Tibial nerve (tissue), 4 donors: Measurements from ENCODE around the gene GPC3.

Experiments used
- EP300 ChIP-seq, 2 donors: sonication (generic); formaldehyde crosslinking; IDR thresholded peaks; one replicate each; pipeline ENCODE4 v1.6.1; 2017; ENCODE audit warnings: antibody characterized with exemption in 2 of 2, mild to moderate bottlenecking in 1 of 2
- POLR2A ChIP-seq, 2 donors: fragments of 450-650 bp; IDR thresholded peaks; one replicate each; pipeline ENCODE4 v1.6.1; 2017; ENCODE audit warnings: antibody characterized with exemption in 2 of 2, mild to moderate bottlenecking in 2 of 2, moderate library complexity in 2 of 2
- TF ChIP-seq, protein P1 (sequence below), 5 experiments: fragments of 200-600 bp in 3 of 5; fragments of 450-650 bp in 2 of 5; sonication (generic) in 3 of 5; IDR thresholded peaks; one replicate each; pipeline ENCODE4 v1.5.1; 2016 to 2019; ENCODE audit warnings: antibody characterized with exemption in 5 of 5, mild to moderate bottlenecking in 3 of 5, moderate library complexity in 2 of 5

DNA sequence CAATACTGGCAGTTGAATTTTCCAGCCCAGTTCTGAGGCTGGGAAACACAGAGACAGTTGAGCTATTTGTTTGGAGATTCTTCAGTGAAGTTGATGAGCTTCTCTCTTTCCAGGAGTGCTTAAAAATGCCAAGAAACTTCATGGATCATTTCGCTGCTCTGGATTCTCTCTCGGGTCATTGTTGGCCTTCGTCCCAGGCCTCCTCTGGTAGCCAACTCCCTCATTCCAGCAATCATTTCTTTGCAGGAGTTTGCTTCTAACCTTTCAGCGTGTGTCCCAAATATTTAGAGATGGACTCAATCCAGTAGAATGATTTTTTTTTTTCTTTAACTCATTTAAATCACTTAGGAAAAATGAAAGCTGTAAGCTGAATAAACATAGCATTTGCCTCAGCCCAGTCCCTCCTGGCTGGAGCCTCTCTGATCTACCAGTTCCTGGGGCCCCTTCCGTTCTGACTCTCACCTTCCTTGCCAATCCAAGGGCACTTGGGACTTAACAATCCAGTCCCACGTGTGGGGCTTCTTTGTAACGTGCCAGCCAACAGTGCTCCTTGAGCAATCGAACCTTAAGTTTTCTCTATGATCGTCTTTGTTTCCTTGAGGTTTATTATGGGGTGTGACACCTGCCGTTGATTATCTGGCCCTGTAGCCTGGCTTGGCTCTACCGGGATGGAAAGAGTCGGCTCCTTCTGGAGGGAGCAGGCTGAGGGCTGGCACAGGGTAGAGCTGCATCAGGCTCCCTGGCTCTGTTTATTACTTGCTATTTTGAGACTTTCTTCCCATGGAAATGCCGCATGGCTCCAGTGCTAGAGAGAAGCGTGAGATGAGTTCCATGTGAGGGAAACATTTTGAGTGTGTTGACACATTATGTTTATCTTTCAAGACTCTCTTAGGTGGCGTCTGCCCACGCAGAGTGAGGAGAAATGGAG lies 489.7 kb downstream of the GPC3 start:
- TF ChIP-seq, protein P1, sequence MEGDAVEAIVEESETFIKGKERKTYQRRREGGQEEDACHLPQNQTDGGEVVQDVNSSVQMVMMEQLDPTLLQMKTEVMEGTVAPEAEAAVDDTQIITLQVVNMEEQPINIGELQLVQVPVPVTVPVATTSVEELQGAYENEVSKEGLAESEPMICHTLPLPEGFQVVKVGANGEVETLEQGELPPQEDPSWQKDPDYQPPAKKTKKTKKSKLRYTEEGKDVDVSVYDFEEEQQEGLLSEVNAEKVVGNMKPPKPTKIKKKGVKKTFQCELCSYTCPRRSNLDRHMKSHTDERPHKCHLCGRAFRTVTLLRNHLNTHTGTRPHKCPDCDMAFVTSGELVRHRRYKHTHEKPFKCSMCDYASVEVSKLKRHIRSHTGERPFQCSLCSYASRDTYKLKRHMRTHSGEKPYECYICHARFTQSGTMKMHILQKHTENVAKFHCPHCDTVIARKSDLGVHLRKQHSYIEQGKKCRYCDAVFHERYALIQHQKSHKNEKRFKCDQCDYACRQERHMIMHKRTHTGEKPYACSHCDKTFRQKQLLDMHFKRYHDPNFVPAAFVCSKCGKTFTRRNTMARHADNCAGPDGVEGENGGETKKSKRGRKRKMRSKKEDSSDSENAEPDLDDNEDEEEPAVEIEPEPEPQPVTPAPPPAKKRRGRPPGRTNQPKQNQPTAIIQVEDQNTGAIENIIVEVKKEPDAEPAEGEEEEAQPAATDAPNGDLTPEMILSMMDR (IDR thresholded peaks at IDR 0.05): no peak
- TF ChIP-seq EP300 (IDR thresholded peaks at IDR 0.05): peak in 1 of 2 donors; percentile 41
- TF ChIP-seq POLR2A (IDR thresholded peaks at IDR 0.05): no peak
